GM21367 (cell line): ENCODE data around the gene PLB1.
"Not testable (repeated sequence)": the region's sequence is repeated elsewhere in the genome, so short reads cannot be mapped to it uniquely, and the experiment has no call there.

Experiments used
- ATAC-seq: cut with Tn5 transposase; IDR thresholded peaks from one replicate; pipeline ENCODE4 v1.9.1; 2021; ENCODE audit not compliant: unreplicated experiment

The PLB1 gene

GRCh38 chr2:28463893-28464292, 32.0 kb upstream of the PLB1 start:
- ATAC-seq, result no peak

- no peak for ATAC-seq
Observed at GRCh38 chr2:28465148-28465885, 30.5 kb upstream of the PLB1 start.

DNA sequence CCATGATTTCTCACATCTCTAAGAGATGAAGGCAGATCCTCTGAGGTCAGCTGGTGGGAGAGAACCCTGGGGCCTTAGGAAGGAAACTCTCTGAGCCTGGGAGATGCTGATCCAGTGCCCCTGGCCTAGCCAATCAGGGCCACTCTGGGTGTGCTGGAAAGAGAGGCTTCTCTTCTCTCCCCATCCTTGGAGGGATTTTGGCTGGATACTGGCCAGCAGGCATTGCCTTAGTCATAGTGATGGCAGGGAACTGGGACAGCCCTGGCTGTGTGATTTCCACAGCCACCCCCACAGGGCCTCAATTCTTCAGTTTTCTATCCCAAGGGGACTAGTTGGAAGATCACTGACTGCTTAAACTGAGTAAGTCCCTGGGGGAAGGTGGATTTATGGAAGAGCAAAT, 26.6 kb upstream of the PLB1 start:
- ATAC-seq, result no peak

DNA sequence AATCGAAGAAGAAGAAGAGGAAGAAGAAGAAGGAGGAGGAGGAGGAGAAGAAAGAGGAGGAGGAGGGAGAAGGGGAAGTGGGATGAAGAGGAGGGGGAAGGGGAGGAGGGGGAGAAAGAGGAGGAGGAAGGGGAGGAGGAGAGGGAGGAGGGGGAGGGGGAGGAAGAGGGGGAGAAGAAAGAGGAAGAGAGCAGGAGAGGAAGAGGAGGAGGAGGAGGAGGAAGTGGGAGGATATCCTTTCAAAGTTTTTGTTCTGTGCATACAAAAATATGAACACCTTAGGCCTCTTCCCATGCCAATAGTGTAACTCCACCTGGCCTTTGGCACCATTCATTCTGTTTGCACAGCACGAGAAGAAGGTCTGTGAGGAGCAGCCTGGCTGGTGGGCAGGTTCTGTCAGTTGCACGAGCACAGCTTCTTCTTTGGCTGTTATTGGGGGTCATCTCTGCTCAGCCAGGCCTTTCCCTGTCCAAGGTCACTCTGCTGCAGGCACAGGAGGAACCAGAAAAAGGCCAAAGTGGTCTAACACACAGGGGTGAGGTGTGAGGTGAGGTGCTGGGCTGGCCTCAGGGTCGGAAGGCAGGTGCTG, 25.8 kb upstream of the PLB1 start:
- no peak for ATAC-seq

DNA sequence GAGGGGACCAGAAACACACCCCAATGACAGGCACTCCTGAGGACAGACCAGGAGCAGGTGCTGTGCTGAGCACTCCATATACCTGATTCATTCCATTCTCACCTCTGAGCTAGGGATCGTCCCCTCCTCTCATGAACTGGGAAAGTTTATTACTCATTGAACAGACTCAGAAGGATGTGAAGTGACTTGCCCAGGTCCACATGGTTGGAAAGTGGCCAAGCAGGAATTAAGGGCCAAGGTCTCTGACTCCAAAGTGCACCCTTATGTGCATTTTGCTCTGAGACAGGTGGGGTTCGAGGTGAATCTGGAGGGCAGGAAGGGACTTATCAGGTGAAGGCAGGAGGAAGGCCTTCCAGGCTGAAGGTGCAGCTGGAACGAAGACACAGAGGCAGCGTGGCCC, 25.1 kb upstream of the PLB1 start:
- no peak for ATAC-seq

- no peak for ATAC-seq
Observed at GRCh38 chr2:28471214-28471613, 24.6 kb upstream of the PLB1 start.

DNA sequence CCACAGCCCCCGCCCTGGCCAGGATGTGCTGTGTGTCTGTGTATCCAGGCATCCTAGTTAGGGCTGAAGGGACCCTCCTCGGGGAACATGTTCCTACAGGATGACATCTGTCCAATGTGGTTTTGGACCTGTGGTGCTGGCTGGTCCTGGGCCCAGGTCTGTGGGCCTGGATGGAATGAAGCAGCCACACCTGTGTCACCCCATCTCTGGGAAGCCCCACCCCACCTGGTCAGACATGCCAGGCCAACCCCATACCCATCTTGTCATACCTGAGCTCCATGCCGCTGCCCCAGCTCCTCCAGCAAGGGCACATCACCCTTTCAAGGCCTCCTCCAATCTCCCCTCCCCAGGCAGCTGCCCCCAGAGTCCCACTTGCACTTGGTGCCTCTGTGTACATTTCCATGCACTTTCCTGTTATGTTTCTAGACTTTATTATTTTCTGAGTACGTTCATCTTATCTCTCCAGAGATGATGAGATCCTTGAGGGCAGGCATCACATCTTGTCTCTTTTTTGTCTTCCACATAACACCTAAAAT, 24.1 kb upstream of the PLB1 start:
- ATAC-seq, result no peak

GRCh38 chr2:28472641-28473040, 23.2 kb upstream of the PLB1 start:
- not testable (repeated sequence) for ATAC-seq

GRCh38 chr2:28475088-28475595, 20.7 kb upstream of the PLB1 start:
- no peak for ATAC-seq

DNA sequence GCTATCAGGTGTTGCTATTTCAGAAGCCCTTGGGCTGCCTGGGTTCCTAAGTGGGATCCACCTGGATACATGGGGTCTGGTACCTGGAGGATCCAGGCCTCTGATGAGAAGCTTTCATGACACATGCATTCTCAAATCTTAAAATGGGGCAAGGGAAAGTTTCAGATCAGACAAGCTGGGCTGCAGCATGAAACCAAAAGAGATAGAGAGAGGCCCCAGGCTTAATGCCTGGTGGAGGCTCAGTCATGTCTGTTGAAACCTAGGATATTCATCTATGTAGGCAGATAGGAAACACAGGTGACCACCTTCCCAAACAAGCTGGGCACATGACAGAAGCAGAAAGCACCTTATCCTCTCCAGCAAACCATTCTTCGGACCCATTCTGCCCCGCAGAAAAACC, 18.8 kb upstream of the PLB1 start:
- ATAC-seq, result no peak

GRCh38 chr2:28477645-28478044, 18.2 kb upstream of the PLB1 start:
- ATAC-seq, result no peak

- no peak for ATAC-seq
Observed at GRCh38 chr2:28480403-28481049, 15.3 kb upstream of the PLB1 start.

DNA sequence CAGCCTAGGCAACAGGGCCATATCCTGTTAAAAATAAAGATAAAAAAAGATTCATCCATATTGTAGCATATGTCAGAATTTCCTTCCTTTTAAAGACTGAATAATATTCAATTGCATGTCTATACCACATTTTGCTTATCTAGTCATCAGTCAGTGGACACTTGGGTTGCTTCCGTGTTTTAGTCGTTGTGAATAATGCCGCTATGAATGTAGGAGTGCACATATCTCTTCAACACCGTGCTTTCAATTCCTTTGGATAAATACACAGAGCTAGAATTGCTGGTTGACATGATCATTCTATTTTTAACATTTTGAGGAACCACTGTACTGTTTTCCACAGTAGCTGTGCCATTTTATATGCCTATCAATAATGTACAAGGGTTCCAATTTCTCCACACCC, 14.0 kb upstream of the PLB1 start:
- no peak for ATAC-seq

- ATAC-seq, result no peak
Observed at GRCh38 chr2:28484835-28485234, 11.0 kb upstream of the PLB1 start.

DNA sequence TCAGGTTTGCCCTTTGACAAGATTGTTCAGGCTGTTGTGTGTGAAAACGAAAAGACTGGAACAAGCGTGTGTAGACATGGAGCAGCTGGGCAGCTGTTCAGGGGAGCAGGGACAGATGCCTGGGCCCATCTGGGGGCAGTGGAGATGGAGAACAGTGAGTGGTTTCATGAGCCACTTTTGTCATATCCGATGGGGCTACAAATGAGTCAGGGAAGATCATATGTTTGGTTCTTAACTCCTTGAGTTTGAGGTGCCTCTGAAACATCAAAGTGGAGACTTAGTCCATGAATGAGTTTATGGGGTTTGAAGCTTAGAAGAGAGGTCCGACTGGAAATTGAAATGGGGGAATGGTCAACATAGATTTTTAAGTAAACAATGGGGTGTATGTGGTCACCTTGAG, 9.3 kb upstream of the PLB1 start:
- no peak for ATAC-seq

DNA sequence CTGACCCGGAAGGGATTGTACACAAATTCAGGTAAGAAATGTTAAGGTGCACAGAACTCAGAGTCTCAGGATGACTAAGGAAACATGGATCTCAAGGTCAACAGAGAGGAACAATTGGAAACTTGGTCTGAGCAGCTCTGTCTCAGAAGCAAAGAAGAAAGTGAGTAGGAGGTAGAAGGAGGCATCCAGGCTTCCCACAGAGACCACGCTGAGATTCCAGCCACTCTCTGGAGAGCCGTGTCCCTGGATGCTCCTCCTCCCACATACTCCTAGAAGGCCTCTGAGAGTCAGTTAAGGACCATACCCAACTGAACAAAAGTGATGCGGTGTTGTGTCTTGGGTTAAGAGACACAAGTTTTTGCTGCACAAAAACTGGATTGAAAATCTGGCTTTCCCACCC, 8.6 kb upstream of the PLB1 start:
- ATAC-seq, result no peak

- no peak for ATAC-seq
Observed at GRCh38 chr2:28488083-28488830, 7.6 kb upstream of the PLB1 start.

- ATAC-seq, result no peak
Observed at GRCh38 chr2:28488858-28489575, 6.8 kb upstream of the PLB1 start.

- ATAC-seq, result no peak
Observed at GRCh38 chr2:28490558-28490957, 5.3 kb upstream of the PLB1 start.

GRCh38 chr2:28492282-28492681, 3.6 kb upstream of the PLB1 start:
- ATAC-seq, result no peak

- ATAC-seq, result no peak
Observed at GRCh38 chr2:28493636-28494035, 2.2 kb upstream of the PLB1 start.
